Neuronal stem cell (in vitro differentiated cells): Measurements from ENCODE around the gene SIGLEC9.

ENCODE experiments used
- DNase-seq: peaks from one replicate; pipeline ENCODE4 v3.0.0-alpha.2; 2013; ENCODE audit warnings: low spot score
- H2AFZ ChIP-seq: one replicate; pipeline ENCODE4 v1.6.1; 2013; ENCODE audit warnings: mild to moderate bottlenecking, low read length, inconsistent platforms
- H2AK5ac ChIP-seq: 2 replicates; pipeline ENCODE4 v1.6.1; 2013; ENCODE audit warnings: low read depth, mild to moderate bottlenecking, inconsistent platforms, low read length, moderate library complexity, mixed read lengths
- H2BK120ac ChIP-seq: 2 replicates; pipeline ENCODE4 v1.6.1; 2013; ENCODE audit warnings: low read depth, mild to moderate bottlenecking, inconsistent platforms, low read length, moderate library complexity, mixed read lengths
- H2BK12ac ChIP-seq: one replicate; pipeline ENCODE4 v1.6.1; 2013; ENCODE audit warnings: low read length, inconsistent platforms
- H2BK15ac ChIP-seq: 2 replicates; pipeline ENCODE4 v1.6.1; 2013; ENCODE audit warnings: mild to moderate bottlenecking, low read length, inconsistent platforms, mixed read lengths
- H2BK5ac ChIP-seq: one replicate; pipeline ENCODE4 v1.6.1; 2013; ENCODE audit warnings: inconsistent platforms, mild to moderate bottlenecking, low read length, moderate library complexity
- H3K14ac ChIP-seq: one replicate; pipeline ENCODE4 v1.6.1; 2013; ENCODE audit warnings: low read length, inconsistent platforms
- H3K18ac ChIP-seq: 2 replicates; pipeline ENCODE4 v1.6.1; 2013; ENCODE audit warnings: low read length, inconsistent platforms
- H3K23ac ChIP-seq: 2 replicates; pipeline ENCODE4 v1.6.1; 2013; ENCODE audit warnings: low read depth, mild to moderate bottlenecking, mixed read lengths, low read length, inconsistent platforms; ENCODE audit not compliant: poor library complexity
- H3K27ac ChIP-seq: replicated peaks from 3 replicates; pipeline ENCODE4 v1.5.1; 2013; ENCODE audit warnings: low read length, inconsistent platforms
- H3K27me3 ChIP-seq, 3 experiments: 2 replicates each; pipeline ENCODE4 v1.6.1; 2013; ENCODE audit warnings: low read length in 3 of 3, mild to moderate bottlenecking in 2 of 3, inconsistent platforms in 1 of 3, low read depth in 1 of 3, mixed read lengths in 1 of 3, moderate library complexity in 1 of 3; ENCODE audit not compliant: control insufficient read depth in 3 of 3, insufficient read depth in 3 of 3
- H3K36me3 ChIP-seq, 2 donors: replicated peaks in 1 of 2; 2 replicates each; pipeline ENCODE4 v1.6.1; 2013; ENCODE audit warnings: low read length in 2 of 2; ENCODE audit not compliant: control insufficient read depth in 2 of 2, insufficient read depth in 2 of 2
- H3K4ac ChIP-seq: 2 replicates; pipeline ENCODE4 v1.6.1; 2013; ENCODE audit warnings: inconsistent platforms, mild to moderate bottlenecking, low read length, moderate library complexity
- H3K4me1 ChIP-seq, 2 donors: 1 replicate in 1 of 2; 2 replicates in 1 of 2; pipeline ENCODE4 v1.6.1; 2013; ENCODE audit warnings: low read length in 2 of 2, low read depth in 1 of 2; ENCODE audit not compliant: control insufficient read depth in 2 of 2, insufficient read depth in 1 of 2
- H3K4me2 ChIP-seq: one replicate; pipeline ENCODE4 v1.6.1; 2013; ENCODE audit warnings: mild to moderate bottlenecking, low read length, inconsistent platforms; ENCODE audit not compliant: insufficient read depth, poor library complexity, severe bottlenecking
- H3K4me3 ChIP-seq, 2 donors: 2 replicates each; pipeline ENCODE4 v1.5.1; 2013; ENCODE audit warnings: low read length in 2 of 2, mild to moderate bottlenecking in 2 of 2, inconsistent platforms in 1 of 2, moderate library complexity in 1 of 2
- H3K79me1 ChIP-seq: one replicate; pipeline ENCODE4 v1.6.1; 2013; ENCODE audit warnings: low read depth, mild to moderate bottlenecking, inconsistent platforms, low read length, moderate library complexity
- H3K9ac ChIP-seq: one replicate; pipeline ENCODE4 v1.6.1; 2013; ENCODE audit warnings: mild to moderate bottlenecking, low read depth, low read length, inconsistent platforms; ENCODE audit not compliant: poor library complexity
- H3K9me3 ChIP-seq, 2 donors: replicated peaks in 1 of 2; 2 replicates each; pipeline versions ENCODE3 to v1.6.1; 2013; ENCODE audit warnings: low read length in 2 of 2, mild to moderate bottlenecking in 2 of 2, inconsistent platforms in 1 of 2, low read depth in 1 of 2, mixed read lengths in 1 of 2, moderate library complexity in 1 of 2; ENCODE audit not compliant: control insufficient read depth in 2 of 2, insufficient read depth in 1 of 2
- H4K8ac ChIP-seq: one replicate; pipeline ENCODE4 v1.6.1; 2013; ENCODE audit warnings: low read depth, mild to moderate bottlenecking, inconsistent platforms, low read length, moderate library complexity
- H4K91ac ChIP-seq: one replicate; pipeline ENCODE4 v1.6.1; 2013; ENCODE audit warnings: low read length, low read depth, mild to moderate bottlenecking, inconsistent platforms; ENCODE audit not compliant: poor library complexity
- WGBS, 2 donors: extraction: QIAGEN DNeasy Blood & Tissue Kit; methylation state at CpG; one replicate each; pipeline ENCODE4 v1.1.7; 2013; ENCODE audit warnings: missing lambda C conversion rate in 2 of 2, mixed read lengths in 1 of 2; ENCODE audit not compliant: insufficient read length in 2 of 2, insufficient replicate concordance in 1 of 2; ENCODE audit errors: extremely low coverage in 2 of 2; 5-methylcytosine and 5-hydroxymethylcytosine counted together

The SIGLEC9 gene

GRCh38 chr19:51161867-51162496, 37.3 kb downstream of the SIGLEC9 start:
- Histone ChIP-seq H3K27ac (no peak overlapping the region), H4K91ac (no peak overlapping the region), H4K8ac (no peak overlapping the region), H3K27me3 (peaks cover 0 to 20% (median 0%) of the 10 kb centered on the region in 3 experiments), H3K9ac (no peak overlapping the region), H3K14ac (no peak overlapping the region), H2BK12ac (no peak overlapping the region), H2BK5ac (no peak overlapping the region), H3K4me3 (no peak overlapping the region), H3K36me3 (no peaks in the 10 kb centered on the region), H3K9me3 (no peaks in the 10 kb centered on the region), H3K79me1 (no peaks in the 10 kb centered on the region), H2AK5ac (no peak overlapping the region), H2BK15ac (no peak overlapping the region), H3K23ac (no peak overlapping the region), H3K18ac (no peak overlapping the region), H2BK120ac (no peak overlapping the region), H3K4me2 (no peak overlapping the region), H3K4me1 (no peaks in the 10 kb centered on the region), H3K4ac (no peak overlapping the region), H2AFZ (no peak overlapping the region)
- no CpG with 5 or more reads among the region's 4 CpGs for WGBS, 2 donors
- no peak for DNase-seq

GRCh38 chr19:51163257-51163656, 38.6 kb downstream of the SIGLEC9 start:
- WGBS, 2 donors, result no CpG with 5 or more reads among the region's 3 CpGs
- Histone ChIP-seq H3K4me2 (no peak overlapping the region), H3K4ac (no peak overlapping the region), H3K14ac (no peak overlapping the region), H2BK120ac (no peak overlapping the region), H4K91ac (no peak overlapping the region), H2BK15ac (no peak overlapping the region), H2AK5ac (no peak overlapping the region), H3K9me3 (no peaks in the 10 kb centered on the region), H3K27me3 (peaks cover 0 to 14% (median 0%) of the 10 kb centered on the region in 3 experiments), H2AFZ (no peak overlapping the region), H3K36me3 (no peaks in the 10 kb centered on the region), H3K4me1 (no peaks in the 10 kb centered on the region), H2BK12ac (no peak overlapping the region), H3K4me3 (no peak overlapping the region), H3K9ac (no peak overlapping the region), H2BK5ac (no peak overlapping the region), H3K23ac (no peak overlapping the region), H3K27ac (no peak overlapping the region), H3K79me1 (no peaks in the 10 kb centered on the region), H4K8ac (no peak overlapping the region), H3K18ac (no peak overlapping the region)
- no peak for DNase-seq

- Histone ChIP-seq H3K18ac (no peak overlapping the region), H2AFZ (no peak overlapping the region), H3K4me2 (no peak overlapping the region), H2BK15ac (no peak overlapping the region), H3K27me3 (peaks cover 0 to 13% (median 0%) of the 10 kb centered on the region in 3 experiments), H3K9me3 (no peaks in the 10 kb centered on the region), H3K14ac (no peak overlapping the region), H3K27ac (no peak overlapping the region), H2BK120ac (no peak overlapping the region), H3K4ac (no peak overlapping the region), H2BK12ac (no peak overlapping the region), H3K4me3 (no peak overlapping the region), H3K9ac (no peak overlapping the region), H4K91ac (no peak overlapping the region), H3K23ac (no peak overlapping the region), H3K36me3 (no peaks in the 10 kb centered on the region), H3K4me1 (no peaks in the 10 kb centered on the region), H3K79me1 (no peaks in the 10 kb centered on the region), H2AK5ac (no peak overlapping the region), H4K8ac (no peak overlapping the region), H2BK5ac (no peak overlapping the region)
- WGBS, 2 donors, result no CpG with 5 or more reads among the region's 3 CpGs
- no peak for DNase-seq
Observed at GRCh38 chr19:51164215-51164614, 39.5 kb downstream of the SIGLEC9 start.

GRCh38 chr19:51166846-51167490, 42.3 kb downstream of the SIGLEC9 start:
- Histone ChIP-seq H2BK12ac (no peak overlapping the region), H3K4me2 (no peak overlapping the region), H3K9me3 (peaks cover 0 to 2% of the 10 kb centered on the region in 2 donors), H3K23ac (peak overlapping the region; percentile 9), H3K79me1 (no peaks in the 10 kb centered on the region), H3K18ac (no peak overlapping the region), H4K8ac (no peak overlapping the region), H2AK5ac (no peak overlapping the region), H2AFZ (no peak overlapping the region), H3K4me3 (no peak overlapping the region), H2BK120ac (no peak overlapping the region), H2BK15ac (no peak overlapping the region), H3K36me3 (no peaks in the 10 kb centered on the region), H3K14ac (no peak overlapping the region), H3K4me1 (no peaks in the 10 kb centered on the region), H3K27ac (no peak overlapping the region), H3K27me3 (peaks cover 0 to 2% (median 0%) of the 10 kb centered on the region in 3 experiments), H3K9ac (no peak overlapping the region), H4K91ac (no peak overlapping the region), H2BK5ac (no peak overlapping the region), H3K4ac (no peak overlapping the region)
- WGBS, 2 donors, result no CpG with 5 or more reads among the region's 9 CpGs
- no peak for DNase-seq
